ENCODE data around the gene HEBP1.

Gene HEBP1

GRCh38 chr12:12926571-12927071, 73.4 kb downstream of the HEBP1 start:
- TF ChIP-seq CTCF (IDR thresholded peaks at IDR 0.05; ENCODE audit: low read depth, low read length, missing control alignments): no peak
- H3K4me3 ChIP-seq (replicated peaks; ENCODE audit: low read depth, low read length): no peak overlapping the region
- no peak for DNase-seq (ENCODE audit: extremely low read depth, low read depth)

GRCh38 chr12:12925388-12925787, 74.7 kb downstream of the HEBP1 start:
- no peak for TF ChIP-seq CTCF (IDR thresholded peaks at IDR 0.05; ENCODE audit: low read depth, low read length, missing control alignments)
- H3K4me3 ChIP-seq (replicated peaks; ENCODE audit: low read depth, low read length): no peak overlapping the region
- no peak for DNase-seq (ENCODE audit: extremely low read depth, low read depth)

All from HFF-Myc (cell line).